Measurements from ENCODE around the gene CDRT4.
"Not testable (repeated sequence)": the region's sequence is repeated elsewhere in the genome, so short reads cannot be mapped to it uniquely, and the experiment has no call there.

CDRT4 gene

GRCh38 chr17:15467592-15467991 is at the start of gene CDRT4:
Gene CDRT4 (minus strand): TSS chr17:15467621. CDS start chr17:15440238, 27,383 bp downstream.
- DNase-seq (ENCODE audit: low read depth, low spot score): no peak

- DNase-seq (ENCODE audit: low read depth, low spot score): no peak
Observed at GRCh38 chr17:15516150-15516549, 48.7 kb upstream of the CDRT4 start.

- DNase-seq (ENCODE audit: low read depth, low spot score): no peak
Observed at GRCh38 chr17:15514469-15514868, 47.0 kb upstream of the CDRT4 start.

GRCh38 chr17:15513856-15514459 is 46.5 kb upstream of the CDRT4 start:
- DNase-seq (ENCODE audit: low read depth, low spot score): no peak

GRCh38 chr17:15513058-15513791 is 45.8 kb upstream of the CDRT4 start:
- DNase-seq (ENCODE audit: low read depth, low spot score): no peak

- DNase-seq (ENCODE audit: low read depth, low spot score): no peak
Observed at GRCh38 chr17:15512071-15512709, 44.8 kb upstream of the CDRT4 start.

- no peak for DNase-seq (ENCODE audit: low read depth, low spot score)
Observed at GRCh38 chr17:15511142-15511541, 43.7 kb upstream of the CDRT4 start.

- no peak for DNase-seq (ENCODE audit: low read depth, low spot score)
Observed at GRCh38 chr17:15510361-15510760, 42.9 kb upstream of the CDRT4 start.

GRCh38 chr17:15509095-15509494 is 41.7 kb upstream of the CDRT4 start:
- no peak for DNase-seq (ENCODE audit: low read depth, low spot score)

- DNase-seq (ENCODE audit: low read depth, low spot score): no peak
Observed at GRCh38 chr17:15508466-15508865, 41.0 kb upstream of the CDRT4 start.

GRCh38 chr17:15507896-15508295 is 40.5 kb upstream of the CDRT4 start:
- DNase-seq (ENCODE audit: low read depth, low spot score): no peak

GRCh38 chr17:15507001-15507400 is 39.6 kb upstream of the CDRT4 start:
- no peak for DNase-seq (ENCODE audit: low read depth, low spot score)

- not testable (repeated sequence) for DNase-seq (ENCODE audit: low read depth, low spot score)
Observed at GRCh38 chr17:15505708-15506107, 38.3 kb upstream of the CDRT4 start.

GRCh38 chr17:15503731-15504130 is 36.3 kb upstream of the CDRT4 start:
- DNase-seq (ENCODE audit: low read depth, low spot score): no peak

GRCh38 chr17:15502369-15503112 is 35.1 kb upstream of the CDRT4 start:
- DNase-seq (ENCODE audit: low read depth, low spot score): peak; percentile 61

- DNase-seq (ENCODE audit: low read depth, low spot score): no peak
Observed at GRCh38 chr17:15501793-15502192, 34.4 kb upstream of the CDRT4 start.

GRCh38 chr17:15501282-15501681 is 33.9 kb upstream of the CDRT4 start:
- no peak for DNase-seq (ENCODE audit: low read depth, low spot score)

GRCh38 chr17:15498107-15498506 is 30.7 kb upstream of the CDRT4 start:
- no peak for DNase-seq (ENCODE audit: low read depth, low spot score)

GRCh38 chr17:15496735-15497670 is 29.6 kb upstream of the CDRT4 start:
- no peak for DNase-seq (ENCODE audit: low read depth, low spot score)

GRCh38 chr17:15494821-15495220 is 27.4 kb upstream of the CDRT4 start:
- no peak for DNase-seq (ENCODE audit: low read depth, low spot score)

GRCh38 chr17:15493693-15494035 is 26.2 kb upstream of the CDRT4 start:
- DNase-seq (ENCODE audit: low read depth, low spot score): no peak
